Stimulated activated CD4-positive, alpha-beta T cell treated with anti-CD3 and anti-CD28 coated beads, TNF-alpha, amount 100 ng/mL, for 4 hours (primary cell): ENCODE results near the gene C5orf15.
"Not testable (repeated sequence)": the region's sequence is repeated elsewhere in the genome, so short reads cannot be mapped to it uniquely, and the experiment has no call there.

Experiments
- DNase-seq, 3 experiments: peaks; one replicate each; pipeline ENCODE4 v3.0.0-alpha.2; 2020; ENCODE audit warnings: low read depth in 3 of 3

C5orf15 gene

DNA sequence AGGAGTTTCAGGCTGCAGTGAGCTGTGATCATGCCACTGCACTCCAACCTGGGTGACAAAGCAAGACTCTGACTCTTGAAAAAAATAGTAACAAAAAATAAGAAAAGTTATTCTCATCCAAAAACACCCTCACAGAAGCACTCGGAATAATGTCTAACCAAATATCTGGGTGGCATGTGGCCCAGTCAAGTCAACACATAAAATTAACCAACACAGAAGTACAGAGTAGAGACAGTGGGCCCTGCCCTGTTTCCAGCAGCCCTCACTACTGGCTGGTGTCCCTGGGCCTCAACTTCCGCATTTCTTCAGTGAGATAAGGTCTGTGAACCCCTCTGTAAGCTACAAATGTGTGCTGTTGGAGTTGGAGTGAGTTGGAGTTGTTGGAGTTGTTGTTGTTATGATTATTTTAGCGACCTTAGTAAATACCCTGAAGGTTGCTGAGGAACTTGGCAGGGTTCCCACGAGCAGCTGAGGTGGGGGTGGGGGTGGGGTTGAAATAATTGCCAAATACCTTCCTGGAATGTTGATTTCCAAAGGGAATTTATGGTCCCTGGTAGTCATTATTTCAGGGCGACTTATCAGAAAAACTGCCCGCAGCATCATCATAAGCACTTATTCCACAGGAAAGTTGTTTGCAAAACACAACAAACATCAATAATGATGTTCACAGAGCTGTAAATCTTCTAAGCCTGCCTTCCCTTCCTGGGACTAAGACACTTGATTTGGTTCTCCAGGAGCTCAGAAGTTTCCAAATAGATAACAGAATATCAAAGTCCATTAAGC is 30.2 kb downstream of the C5orf15 start:
- no peak for DNase-seq

DNA sequence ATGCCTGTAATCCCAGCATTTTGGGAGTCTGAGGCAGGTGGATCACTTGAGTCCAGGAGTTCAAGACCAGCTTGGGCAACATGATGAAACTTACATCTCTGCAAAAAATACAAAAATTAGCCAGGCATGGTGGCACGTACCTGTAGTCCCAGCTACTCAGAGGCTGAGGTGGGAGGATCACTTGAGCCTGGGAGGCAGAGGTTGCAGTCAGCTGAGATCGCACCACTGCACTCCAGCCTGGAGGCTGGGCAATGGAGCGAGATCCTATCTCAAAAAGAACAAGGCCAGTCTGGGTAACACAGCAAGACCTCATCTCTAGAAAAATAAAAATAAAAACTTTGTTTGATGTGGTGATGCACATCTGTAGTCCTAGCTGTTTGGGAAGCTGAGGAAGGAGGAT is 30.8 kb downstream of the C5orf15 start:
- not testable (repeated sequence) for DNase-seq

DNA sequence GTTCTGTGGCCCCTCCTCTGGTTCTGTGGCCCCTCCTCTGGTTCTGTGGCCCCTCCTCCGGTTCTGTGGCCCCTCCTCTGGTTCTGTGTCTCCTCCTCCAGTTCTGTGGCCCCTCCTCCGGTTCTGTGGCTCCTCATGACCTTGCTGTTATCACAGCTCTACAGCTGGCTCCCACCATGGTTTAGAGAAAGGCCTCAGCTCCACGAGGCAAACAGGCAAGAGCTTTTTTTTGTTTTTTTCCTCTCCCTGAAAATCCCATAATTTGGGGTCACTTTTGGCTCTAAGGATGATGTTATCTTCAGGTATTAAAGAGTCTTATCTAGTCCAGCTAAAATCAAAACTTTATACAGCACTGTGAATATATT is 31.8 kb downstream of the C5orf15 start:
- no peak for DNase-seq

DNA sequence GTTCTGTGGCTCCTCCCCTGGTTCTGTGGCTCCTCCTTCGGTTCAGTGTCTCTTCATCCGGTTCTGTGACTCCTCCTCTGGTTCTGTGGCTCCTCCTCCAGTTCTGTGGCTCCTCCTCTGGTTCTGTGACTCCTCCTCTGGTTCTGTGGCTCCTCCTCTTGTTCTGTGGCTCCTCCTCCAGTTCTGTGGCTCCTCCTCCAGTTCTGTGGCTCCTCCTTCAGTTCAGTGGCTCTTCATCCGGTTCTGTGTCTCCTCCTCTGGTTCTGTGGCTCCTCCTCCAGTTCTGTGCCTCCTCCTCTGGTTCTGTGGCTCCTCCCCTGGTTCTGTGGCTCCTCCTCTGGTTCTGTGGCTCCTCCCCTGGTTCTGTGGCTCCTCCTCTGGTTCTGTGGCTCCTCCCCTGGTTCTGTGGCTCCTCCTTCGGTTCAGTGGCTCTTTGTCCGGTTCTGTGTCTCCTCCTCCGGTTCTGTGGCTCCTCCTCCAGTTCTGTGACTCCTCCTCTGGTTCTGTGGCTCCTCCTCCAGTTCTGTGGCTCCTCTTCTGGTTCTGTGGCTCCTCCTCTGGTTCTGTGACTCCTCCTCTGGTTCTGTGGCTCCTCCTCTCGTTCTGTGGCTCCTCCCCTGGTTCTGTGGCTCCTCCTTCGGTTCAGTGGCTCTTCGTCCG is 32.3 kb downstream of the C5orf15 start:
- not testable (repeated sequence) for DNase-seq

DNA sequence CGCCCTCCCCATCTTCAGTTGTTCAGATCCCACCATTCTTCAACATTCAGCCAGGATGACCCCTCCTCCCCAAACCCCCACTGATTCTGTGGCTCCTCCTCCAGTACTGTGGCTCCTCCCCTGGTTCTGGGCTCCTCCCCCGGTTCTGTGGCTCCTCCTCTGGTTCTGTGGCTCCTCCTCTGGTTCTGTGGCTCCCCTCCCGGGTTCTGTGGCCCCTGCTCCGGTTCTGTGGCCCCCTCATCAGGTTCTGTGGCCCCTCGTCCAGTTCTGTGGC is 32.8 kb downstream of the C5orf15 start:
- DNase-seq, result no peak

DNA sequence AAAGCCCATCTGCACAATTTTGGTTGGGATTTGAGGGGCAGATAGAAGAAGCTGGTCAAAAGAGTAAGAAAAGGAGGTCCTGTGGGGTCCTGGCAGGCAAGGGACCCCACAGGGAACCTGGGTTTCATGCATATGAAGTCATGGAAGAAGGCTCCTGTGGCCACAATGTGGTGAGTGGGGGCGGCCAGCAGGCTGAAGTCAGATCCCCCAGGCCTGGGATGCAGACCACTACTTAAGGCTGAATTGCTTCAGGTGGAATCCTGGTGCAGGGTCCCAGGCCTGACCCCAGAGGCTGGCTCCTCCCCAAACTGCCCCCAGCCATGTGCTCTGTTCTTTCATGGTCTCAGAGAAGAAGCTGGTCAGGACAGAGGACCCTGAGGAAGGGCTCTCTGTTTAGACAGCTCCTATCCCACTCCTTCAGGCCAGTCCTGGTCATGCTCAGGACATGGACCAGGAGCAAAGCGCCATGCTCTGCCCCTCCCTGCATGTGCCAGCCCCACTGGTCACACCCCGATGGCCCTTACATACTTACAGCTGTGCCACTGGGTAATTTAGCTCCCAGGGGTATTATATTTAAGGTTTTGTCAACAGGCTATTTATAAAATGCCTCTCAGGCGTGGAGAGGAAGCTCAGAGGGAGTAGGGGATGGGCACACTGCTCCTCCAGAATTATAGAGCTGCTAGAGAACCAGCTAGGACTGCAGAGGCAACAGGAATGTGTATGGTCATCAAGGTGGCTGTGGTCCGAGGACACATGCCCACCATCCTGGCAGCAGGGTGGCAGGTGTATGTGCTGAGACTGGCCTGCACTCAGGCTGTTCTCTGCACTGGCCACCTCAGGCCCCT is 33.4 kb downstream of the C5orf15 start:
- DNase-seq, result no peak

DNA sequence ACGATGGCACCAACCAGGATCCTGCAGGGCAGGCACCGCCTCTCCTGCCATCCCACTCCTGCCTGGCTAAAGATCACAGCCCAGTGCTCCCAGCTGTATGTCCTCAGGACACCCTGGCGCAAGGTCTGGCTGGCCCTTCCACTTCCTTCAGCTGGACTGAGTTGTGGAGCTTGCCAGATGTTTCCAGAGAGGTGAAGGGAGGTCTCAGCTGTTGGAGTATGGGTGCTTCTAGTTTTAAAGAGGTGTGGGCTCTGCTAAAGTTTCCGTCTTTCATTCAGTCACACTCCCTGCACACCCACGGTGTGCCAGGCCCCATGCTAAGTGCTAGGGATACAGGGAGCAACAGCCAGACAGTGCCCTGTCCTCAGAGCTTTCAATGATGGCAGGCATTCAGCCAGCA is 34.1 kb downstream of the C5orf15 start:
- no peak for DNase-seq

DNA sequence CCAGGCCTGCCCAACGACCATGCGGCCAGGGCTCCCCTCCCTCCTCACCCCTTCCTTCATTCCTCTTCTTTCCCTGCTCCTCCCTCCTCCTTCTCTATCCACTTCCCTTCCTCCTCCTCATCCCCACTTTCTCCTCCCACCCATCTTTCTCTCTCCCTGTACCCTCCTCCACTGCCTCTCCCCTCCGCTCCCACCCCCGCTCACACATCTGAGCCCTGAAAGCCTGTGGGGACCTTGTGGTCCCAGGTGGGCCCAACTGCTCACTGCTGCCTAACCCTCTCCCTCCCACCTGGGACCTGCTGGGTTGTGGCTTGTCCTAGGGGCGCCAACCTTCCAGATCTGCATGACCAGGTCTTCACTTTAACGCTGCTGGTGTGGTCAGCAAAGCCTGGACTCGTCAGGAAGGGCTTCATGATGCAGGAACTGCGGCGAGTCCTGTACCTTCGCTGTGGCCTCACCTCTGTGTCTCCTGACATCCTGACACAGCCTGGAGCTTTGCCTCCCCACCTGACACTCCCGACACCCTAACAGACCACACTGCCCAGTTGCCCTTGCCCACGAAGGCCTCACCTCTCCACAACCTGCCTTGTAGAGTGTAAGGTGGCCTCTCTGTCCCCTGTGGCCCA is 34.6 kb downstream of the C5orf15 start:
- DNase-seq, result no peak

DNA sequence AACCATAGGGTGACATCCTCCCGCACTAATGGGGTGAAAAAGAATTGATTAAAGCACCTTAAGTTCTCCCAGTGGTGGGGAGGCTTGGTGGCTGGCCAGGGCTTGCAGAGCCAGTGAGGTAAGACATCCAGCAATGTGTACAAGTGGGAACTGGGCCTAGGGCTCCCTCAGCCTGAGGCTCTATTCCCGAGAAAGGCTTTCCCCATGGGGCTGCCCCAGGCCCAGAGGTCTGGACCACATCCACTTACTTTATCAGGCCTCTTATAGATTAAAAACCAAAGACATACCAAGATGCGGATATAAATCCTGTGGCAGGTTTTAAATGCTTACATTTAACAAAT is 35.3 kb downstream of the C5orf15 start:
- DNase-seq, result no peak

DNA sequence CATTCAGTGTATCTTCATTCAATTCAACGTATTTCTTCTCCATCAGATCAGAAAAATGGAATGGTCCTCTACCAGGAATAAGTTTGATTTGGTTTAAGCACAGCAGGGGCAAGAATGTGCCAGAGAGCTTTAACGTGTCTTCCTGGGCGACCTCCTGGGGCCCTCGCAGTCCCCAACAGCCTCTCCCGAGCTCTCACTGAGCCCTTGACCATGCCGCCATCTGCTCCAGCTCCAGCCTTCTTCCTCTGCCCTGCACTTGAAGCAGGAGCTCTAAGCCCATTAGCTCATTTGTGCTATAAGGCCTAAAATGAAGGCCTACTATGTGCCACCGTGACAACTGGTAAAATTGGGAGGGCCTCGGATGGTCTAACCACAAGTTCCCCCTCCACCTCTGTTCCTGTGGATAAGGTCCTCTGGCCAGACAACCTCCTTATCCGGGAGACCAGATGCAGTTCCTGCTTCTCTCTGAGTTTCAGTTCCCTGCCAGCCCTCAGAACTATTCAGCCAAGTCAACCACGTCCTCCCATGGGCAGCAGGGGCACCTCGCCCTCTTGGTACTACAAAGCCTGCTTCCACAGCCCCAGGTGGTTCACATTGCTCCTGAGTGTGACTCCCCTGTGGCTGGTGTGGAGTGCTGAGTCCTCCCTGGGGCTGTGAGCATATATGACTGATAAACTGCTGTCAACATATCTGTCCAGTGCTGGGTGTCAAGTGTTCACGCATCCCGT is 35.8 kb downstream of the C5orf15 start:
- DNase-seq, result no peak

DNA sequence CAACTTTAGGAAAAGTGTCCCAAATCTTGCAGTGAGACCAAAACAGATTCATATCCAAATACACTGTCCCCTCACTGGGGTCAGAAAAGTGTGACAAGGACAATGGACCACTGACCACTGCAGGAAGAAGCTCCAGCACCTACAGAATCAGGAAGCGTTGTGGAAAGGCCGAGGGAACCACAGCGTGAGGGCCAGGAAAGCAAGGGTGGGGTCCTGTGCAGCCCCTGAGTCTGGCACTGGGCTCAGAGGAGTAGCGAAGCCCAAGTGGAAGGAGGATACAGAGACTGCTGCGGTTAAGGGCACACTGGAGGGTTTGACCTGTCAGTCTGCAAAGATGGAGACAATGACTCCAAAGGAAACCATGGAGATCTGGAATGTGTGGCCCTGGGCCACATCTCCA is 36.9 kb downstream of the C5orf15 start:
- no peak for DNase-seq

DNA sequence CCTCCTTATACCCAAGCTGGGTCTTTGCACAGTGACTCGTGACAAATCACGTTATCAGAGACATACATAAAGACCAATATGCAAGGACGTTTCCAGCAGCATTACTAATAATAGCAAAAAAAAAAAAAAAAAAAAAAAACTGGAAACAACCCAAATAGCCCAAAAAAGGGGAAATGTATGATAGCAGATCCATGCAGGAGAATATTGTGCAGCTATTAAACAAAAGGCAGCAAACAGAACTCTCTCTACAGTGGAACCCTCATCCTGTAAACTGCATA is 37.7 kb downstream of the C5orf15 start:
- no peak for DNase-seq

DNA sequence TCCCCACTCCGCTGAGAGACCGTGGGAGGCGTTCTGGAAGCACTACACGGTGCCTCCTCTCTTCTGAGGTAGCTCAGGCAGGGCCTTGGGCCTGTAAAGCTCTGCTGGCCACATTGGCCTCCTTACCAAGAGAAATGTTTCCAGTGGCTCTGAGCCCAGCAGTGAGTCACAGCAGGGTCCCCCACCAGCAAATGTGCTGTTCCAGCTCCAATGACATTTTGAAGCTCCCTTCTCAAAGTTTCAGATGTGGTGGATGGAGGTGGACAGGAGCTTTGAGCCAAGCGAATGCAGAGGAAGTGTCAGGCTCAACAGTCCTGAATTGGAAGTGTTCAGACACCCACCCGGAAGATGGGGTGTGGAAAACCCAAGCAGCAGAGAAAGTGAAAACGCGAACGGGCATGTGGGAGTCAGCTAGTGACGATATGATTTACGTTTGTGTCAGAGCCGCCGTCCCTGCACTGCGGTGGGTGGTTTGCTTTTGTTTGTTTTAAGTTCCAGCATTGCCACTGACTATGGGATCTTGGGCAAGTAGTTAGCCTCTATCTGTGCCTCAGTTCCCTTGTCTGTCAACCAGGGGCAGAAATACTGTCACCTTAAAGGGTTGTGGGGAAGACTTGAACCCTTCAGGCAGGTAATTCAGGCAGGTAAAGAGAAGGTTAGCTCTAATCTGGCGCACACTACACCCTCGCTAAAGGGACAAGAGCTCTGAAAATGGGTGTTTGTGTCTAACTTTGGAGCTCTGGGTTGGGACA is 38.2 kb downstream of the C5orf15 start:
- peak; percentile 41 to 48 (median 46) for DNase-seq

DNA sequence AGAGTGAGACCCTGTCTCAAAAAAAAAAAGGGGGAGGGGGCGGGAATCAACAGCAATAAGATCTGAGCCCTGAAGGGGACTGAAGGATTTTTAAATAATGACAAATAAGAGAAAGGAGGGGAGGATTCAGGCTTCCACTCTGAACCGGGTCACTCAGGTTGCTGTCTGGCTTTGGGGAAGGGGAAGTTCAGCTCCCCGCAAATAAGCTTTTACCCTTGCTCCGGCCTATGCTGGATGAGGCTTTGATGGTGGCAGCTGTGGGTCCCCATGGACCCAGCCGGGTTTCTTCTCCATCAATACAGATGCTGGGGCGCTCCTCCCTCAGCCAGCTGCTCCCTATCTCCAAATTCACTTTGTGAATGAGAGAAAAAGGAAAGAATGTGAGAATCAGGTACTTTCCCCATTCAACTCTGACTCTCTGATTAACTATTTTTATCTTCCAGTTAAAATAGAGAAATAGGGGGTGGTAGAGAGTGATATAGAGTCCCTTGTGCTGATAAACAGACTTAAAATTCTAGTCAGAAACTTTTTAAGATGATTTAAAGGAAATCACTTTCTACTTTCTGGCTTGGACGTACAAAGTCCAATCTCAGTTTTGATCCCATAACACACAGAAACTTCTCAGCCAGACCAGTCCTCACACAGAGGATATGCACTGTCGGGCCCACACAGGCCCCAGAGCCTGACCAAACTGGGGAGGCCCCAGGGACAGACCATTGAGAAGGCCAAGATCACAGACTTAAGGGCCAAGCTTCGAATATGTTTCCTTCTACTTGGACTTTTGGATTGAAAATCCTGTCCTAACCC is 39.6 kb downstream of the C5orf15 start:
- DNase-seq, result no peak

DNA sequence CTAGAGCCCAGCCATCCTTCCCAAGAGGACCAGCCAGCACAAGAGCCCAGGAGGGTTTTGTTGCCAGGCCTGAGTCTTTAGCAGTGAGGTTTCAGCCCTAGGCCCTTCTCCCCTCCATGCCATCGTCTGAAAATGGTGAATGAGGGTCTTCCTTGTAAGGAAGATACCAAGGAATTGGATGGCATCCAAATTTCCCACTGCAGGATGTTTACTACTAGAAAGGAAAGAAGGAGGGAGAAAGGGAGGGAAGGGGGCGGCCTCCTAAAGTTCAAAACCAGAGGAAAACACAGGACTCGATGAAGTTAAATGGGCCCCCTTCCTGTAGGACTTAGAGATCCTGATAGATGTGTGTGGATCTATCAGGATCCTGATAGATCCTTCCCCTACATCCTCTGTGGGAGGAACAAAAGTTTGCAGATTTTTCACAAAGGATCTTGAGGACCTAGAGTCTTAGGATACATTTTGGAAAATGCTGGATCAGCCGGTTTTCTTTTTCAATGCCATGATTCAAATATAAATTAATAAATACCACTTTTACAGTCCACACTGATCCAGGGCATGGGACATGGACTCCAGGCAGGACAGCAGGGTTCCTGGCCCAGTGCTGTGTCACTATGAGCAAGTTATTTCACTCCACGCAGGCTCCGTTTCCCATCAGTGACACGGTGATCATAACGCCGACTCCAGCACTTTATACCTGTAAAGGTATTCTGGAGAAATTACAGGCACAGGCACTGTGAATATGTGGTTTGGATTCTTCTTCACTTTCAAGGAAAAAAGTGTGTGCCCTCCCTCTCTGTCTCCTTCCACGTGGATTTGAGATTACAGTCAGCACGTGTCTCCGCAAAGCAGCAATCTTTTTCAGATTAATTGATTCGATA is 40.9 kb downstream of the C5orf15 start:
- DNase-seq, result no peak

DNA sequence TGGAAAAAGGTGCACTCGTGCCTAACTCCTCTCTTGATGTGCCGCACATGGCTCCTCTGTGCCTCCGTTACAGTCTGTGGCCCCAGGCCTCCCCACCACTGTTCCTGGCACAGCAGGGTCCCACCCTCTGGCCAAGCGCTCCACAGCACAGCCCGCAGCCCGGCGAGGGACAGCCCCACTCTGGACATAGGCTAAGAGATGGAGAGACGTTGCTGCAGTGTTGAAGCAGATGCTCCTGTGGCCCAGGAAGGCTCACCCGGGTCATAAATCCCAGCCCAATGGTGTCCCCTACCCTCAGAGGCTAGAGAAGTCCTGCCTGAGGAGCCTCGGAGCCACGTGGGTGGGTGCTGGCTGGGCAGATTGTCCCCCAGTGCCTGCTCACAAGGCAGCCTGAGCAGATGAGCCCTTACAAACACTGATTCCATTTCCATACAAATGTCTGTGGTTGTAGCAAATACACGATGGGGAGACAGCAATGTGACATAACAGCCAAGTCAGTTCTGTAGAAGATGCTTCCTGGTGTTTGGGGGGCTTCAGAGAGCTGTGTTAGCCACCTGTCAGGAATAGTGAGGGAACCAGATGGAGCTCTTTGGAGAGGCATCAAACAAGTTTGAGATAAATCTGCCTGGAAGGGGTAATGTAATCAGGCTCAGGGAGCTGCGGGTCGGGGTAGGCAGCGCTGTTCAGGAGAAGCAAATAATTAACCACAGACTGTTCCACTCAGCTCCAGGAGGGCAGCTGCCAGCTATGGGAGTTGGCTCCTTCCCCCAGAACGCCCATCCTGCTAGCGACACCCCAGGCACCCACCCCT is 41.7 kb downstream of the C5orf15 start:
- DNase-seq, result no peak

DNA sequence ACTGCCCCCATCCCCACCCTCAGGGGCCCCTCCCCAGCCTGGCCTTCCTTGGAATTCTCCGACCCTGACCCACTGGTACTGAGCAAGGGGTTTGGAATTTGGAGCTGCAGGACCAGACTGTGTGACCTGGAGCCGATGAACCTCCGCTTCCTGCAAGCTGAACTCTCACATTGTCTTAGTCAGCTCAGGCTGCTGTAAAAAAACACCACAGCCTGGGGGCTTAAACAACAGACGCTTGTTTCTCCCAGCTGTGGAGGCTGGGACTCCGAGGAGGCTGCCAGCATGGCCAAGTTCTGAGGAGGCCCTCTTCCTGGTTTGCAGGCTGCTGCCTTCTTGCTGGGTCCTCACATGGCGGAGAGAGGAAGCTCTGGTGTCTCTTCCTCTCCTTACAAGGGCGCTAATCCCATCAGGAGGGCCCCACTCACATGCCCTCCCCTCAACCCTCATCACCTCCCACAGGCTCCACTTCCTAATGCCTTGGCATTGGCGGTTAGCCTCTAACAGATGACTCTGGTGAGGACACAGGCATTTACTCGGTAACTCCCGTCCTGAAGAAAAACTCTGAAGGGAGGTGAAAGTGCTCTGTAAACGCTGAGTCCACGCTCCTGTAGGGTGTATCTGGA is 42.4 kb downstream of the C5orf15 start:
- no peak for DNase-seq

DNA sequence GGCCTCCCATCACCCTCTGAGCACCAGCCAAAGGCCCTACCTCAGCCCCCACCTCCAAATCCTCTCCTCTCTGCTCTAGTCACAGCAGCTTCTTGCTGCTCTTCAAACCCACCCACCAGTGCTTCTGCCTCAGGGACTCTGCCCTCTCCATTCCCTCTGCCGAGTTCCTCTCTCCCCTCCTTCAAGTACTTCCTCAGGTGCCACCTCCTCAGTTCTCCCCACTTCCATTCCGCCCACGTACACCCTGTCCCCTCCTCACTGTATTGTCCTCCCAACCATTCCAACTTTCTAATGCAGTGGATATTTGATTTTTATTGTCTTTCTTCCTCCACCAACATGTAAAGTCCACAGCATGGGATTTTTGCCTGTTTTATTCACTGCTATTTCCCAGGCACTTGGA is 43.2 kb downstream of the C5orf15 start:
- no peak for DNase-seq
